Subcutaneous adipose tissue (tissue), 4 donors: Measurements from ENCODE around the gene SRSF9. TPM values are rescaled to one million over a fixed set of nuclear protein-coding genes. Genes with fewer than 3 reads are reported as not detected.

Experiments used
- total RNA-seq, 4 donors: library from RNA; depleted of rRNA; stranded (reverse); fragments of >200 nt; gene quantifications; one replicate each; pipeline ENCODE4 v1.1.0, GENCODE V29; 2016
- TF ChIP-seq, protein P1 (sequence below): fragments of 450-650 bp; IDR thresholded peaks from one replicate; pipeline ENCODE4 v1.5.1; 2016; ENCODE audit warnings: low read depth, mild to moderate bottlenecking, control low read depth, antibody characterized with exemption, moderate library complexity

Gene SRSF9
- total RNA-seq, 4 donors from 2014 or later: 61.4 to 100 (median 66.0) TPM

DNA sequence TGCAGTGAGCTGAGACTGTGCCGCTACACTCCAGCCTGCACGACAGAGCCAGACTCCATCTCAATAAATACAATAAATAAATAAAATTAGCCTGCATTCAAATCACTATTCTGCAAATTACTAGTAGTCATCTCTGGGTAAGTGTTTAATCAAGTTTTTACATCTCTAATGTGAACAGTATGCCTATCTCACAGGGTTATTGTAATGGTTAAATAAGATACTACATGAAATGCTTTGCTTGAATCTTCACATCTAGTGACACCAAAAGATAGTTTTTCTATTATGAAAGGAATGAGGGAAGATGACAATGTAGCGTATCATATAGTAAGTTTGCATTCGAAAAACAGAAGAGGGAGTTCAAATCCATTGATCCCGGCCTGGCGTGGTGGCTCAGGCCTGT is 2.1 kb downstream of the SRSF9 start:
- TF ChIP-seq, protein P1, sequence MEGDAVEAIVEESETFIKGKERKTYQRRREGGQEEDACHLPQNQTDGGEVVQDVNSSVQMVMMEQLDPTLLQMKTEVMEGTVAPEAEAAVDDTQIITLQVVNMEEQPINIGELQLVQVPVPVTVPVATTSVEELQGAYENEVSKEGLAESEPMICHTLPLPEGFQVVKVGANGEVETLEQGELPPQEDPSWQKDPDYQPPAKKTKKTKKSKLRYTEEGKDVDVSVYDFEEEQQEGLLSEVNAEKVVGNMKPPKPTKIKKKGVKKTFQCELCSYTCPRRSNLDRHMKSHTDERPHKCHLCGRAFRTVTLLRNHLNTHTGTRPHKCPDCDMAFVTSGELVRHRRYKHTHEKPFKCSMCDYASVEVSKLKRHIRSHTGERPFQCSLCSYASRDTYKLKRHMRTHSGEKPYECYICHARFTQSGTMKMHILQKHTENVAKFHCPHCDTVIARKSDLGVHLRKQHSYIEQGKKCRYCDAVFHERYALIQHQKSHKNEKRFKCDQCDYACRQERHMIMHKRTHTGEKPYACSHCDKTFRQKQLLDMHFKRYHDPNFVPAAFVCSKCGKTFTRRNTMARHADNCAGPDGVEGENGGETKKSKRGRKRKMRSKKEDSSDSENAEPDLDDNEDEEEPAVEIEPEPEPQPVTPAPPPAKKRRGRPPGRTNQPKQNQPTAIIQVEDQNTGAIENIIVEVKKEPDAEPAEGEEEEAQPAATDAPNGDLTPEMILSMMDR: no peak

DNA sequence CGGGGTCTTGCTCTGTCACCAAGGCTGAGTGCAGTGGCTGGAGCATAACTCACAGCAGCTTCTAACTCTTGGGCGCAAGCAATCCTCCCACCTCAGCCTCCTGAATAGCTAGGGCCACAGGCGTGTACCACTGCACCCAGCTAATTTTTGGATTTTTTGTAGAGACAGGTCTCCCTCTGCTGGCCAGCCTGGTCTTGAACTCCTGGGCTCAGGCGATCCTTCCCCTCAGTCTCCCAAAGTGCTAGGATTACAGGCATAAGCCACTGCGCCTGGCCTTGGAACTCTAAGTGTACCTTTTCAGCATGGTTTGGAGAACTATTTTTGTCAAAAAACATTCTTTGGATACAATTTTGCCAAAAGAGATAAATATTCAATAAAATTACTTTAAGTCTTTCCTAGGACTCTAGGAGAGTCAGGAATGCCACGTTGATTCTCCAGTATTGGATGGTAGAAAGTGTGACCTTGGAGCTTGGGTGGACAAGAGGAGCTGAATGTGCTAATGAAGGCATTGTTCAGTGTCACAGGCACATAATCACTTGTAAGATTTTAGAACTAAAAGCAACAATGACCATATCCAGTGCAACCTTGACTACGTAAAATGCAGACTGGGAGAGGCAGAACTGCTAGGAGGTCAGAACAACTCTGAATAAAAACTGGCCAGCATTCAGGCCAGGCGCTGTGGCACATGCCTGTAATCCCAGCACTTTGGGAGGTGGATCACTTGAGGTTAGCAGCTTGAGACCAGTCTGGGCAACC is 2.8 kb downstream of the SRSF9 start:
- TF ChIP-seq, protein P1: no peak

DNA sequence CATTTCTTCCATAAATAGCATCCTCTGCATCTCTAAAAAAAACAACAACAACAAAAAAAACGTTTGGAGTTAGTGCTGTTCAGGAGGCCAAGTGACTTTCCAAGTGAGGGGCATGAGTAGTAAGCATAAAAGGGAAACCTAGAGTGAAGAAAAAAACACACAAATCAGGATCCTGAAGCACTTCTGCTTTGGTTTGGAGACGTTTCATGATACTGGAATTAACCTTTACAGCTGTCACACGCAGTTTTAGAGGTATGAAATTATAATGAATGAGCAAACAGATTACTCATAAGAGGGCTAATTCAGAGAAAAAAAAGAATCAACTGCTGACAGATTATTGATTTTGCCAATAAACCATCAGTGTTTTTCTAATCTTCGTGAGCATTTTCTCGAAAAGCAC is 3.8 kb downstream of the SRSF9 start:
- TF ChIP-seq, protein P1: no peak

DNA sequence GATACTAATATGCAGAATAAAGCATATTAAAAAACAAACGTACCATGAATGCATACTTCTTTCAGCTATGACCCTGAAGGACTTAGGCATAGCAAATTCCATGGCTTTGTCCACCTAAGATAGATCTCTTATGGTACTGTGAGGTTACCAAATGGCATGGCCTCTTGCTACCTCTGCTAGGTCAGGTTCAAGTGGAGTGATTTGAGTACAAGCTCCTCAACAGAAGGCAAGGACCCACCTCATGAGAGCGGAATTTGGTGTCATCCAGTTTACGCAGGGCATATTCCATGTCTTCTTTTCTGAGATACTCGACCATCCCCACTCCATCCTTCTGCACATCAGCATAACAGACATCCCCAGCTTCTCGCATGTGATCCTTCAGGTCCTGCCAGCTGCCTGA is 5.8 kb downstream of the SRSF9 start:
- TF ChIP-seq, protein P1: no peak

DNA sequence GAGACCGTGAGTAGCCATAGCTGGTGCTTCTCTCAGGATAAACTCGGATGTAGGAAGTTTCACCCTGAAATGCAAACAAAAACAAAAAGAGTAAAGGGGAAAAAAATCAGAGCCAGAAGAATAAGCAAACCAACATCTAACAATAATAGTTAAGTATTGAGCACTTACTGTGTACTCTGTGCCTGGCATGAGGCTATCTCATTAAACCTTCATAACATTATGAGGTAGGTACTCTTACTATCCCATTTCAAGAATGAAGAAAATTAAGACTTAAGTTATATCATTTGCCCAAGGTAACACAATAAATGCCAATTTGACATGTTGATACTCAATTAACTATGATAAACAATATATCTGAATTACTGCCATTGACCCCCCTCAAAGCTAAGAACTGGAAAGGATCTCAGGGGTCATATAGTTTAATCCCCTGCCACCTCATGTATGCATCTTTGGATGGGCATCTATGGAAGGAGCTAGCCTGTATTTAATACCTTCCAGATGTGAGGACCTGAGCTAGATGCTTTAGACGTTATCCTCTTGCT is 7.4 kb downstream of the SRSF9 start:
- TF ChIP-seq, protein P1: no peak

DNA sequence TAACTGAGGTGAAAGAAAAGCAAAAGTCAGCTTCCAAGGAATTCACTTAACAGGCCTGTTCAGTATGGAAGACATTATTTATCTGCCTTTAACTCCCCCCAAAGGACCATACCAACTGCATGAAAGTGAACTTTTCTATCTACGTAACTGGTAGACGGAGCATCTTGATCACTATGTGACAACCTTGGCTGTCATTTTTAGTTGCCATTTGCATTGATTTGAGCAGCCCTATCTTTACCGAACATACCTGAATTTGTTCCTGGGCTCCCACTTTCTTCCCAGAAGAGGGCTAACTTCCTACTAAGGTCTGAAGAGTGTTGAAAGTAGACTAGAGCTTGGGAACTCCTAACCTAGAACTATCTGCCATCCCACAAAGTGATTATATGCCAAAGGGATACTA is 9.4 kb downstream of the SRSF9 start:
- TF ChIP-seq, protein P1: no peak

DNA sequence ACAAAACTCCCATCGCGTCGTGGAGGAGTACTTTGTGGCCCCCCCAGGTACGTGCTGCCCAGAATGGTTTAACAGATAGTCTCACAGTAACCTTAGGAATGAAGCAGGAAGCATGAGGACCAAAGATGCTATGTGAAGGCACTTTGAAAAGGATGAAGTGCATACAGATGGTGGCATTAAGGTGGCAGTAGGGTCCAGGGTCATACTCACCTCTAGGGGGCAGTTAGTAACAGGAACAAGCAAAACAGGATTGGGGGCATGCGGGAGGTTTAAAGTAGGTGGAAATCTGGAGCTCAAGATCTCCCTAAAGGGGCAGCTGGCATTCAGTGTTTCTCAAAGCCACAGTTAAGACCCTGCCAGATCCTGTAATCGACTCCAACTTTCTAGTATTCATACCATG is 12.4 kb downstream of the SRSF9 start:
- TF ChIP-seq, protein P1: no peak
